Psoas muscle (tissue), 8 donors: Measurements from ENCODE around the gene LYSMD3. TPM values are rescaled to one million over a fixed set of nuclear protein-coding genes. Genes with fewer than 3 reads are reported as not detected.

Source experiments
- ATAC-seq, 4 donors: fragments of 200-7000 bp; cut with Tn5 transposase; one replicate each; pipeline ENCODE4 v1.9.1; 2020; ENCODE audit warnings: moderate library complexity in 3 of 4, mild to moderate bottlenecking in 2 of 4
- DNase-seq, 2 donors: peaks; one replicate each; pipeline ENCODE4 v3.0.0-alpha.2; 2020
- H3K27ac ChIP-seq: fragments of 200-600 bp; one replicate; pipeline ENCODE4 v1.8.0; 2022
- H3K27me3 ChIP-seq, 3 donors: fragments of 200-600 bp in 1 of 3; one replicate each; pipeline versions ENCODE4 v1.6.1 to v1.8.0; 2013 to 2022; ENCODE audit warnings: low read length in 2 of 3, mild to moderate bottlenecking in 2 of 3, moderate library complexity in 1 of 3; ENCODE audit not compliant: insufficient read depth in 3 of 3
- H3K36me3 ChIP-seq, 2 donors: fragments of 200-600 bp in 1 of 2; one replicate each; pipeline versions ENCODE4 v1.6.1 to v1.8.0; 2013 to 2022; ENCODE audit warnings: low read depth in 1 of 2, mild to moderate bottlenecking in 1 of 2, moderate library complexity in 1 of 2; ENCODE audit not compliant: insufficient read depth in 1 of 2
- H3K4me1 ChIP-seq: fragments of 200-600 bp; one replicate; pipeline ENCODE4 v1.8.0; 2022
- H3K4me3 ChIP-seq: fragments of 200-600 bp; one replicate; pipeline ENCODE4 v1.8.0; 2022; ENCODE audit warnings: mild to moderate bottlenecking
- H3K9me3 ChIP-seq: fragments of 200-600 bp; one replicate; pipeline ENCODE4 v1.8.0; 2022
- CTCF ChIP-seq: fragments of 200-600 bp; IDR thresholded peaks from one replicate; pipeline ENCODE4 v1.8.0; 2022; ENCODE audit warnings: antibody characterized with exemption
- WGBS, 3 donors: extraction: QIAGEN DNeasy Blood & Tissue Kit; methylation state at CpG; one replicate each; pipeline versions ENCODE4 v1.1.6 to v1.1.7; 2013; 5-methylcytosine and 5-hydroxymethylcytosine counted together
- intact Hi-C, 2 donors: fragments of 100-400 bp; cut with DNase I; formaldehyde crosslinking; loops; one replicate each; pipeline versions ENCODE4 v1.11.0 to v1.14.2; 2022
- polyA plus RNA-seq, 3 donors: library from polyadenylated mRNA; stranded (reverse); fragments of 200-250 nt; gene quantifications; one replicate each; pipeline ENCODE4 v1.2.3, GENCODE V29; 2013
- total RNA-seq, 4 donors: library from RNA; stranded (reverse); fragmentation: NEBNext Ultra II Directional in 2 of 4; extraction: Animal tissue kit (Norgen Biotek cat#: 25700) in 2 of 4; gene quantifications; one replicate each; pipeline versions ENCODE4 v1.2.1 to v1.2.4, GENCODE V29; 2021 to 2023
- donor health status: healthy with polysubstance abuse.
- donor health status: DM: no; HTN: no; CAD: no; lungs with moderate emphysema.
- donor health status: Bipolar disorder and iron deficiency.
- donor health status: healthy.
- donor health status: DM: yes; HTN: yes; CAD: no.
- donor health status: DM: no; HTN: no; CAD: no.
- donor health status: DM: no; HTN: no; CAD: no.
- donor health status: DM: yes; HTN: yes; CAD: no.

The LYSMD3 gene
- total and polyA plus RNA-seq, 7 donors = 8.9 to 21.3 (median 14.1) TPM

- ATAC-seq (no peak), DNase-seq (no peak)
- no peak overlapping the region for H3K4me3 ChIP-seq
Observed at GRCh38 chr5:90549729-90550275, 20.4 kb upstream of the LYSMD3 start.

GRCh38 chr5:90549223-90549622 is 19.8 kb upstream of the LYSMD3 start:
- Histone ChIP-seq H3K9me3 (no peaks in the 10 kb centered on the region), H3K27me3 (peaks cover 0 to 6% (median 6%) of the 10 kb centered on the region in 3 donors), H3K36me3 (no peaks in the 10 kb centered on the region), H3K4me3 (no peak overlapping the region), H3K4me1 (no peaks in the 10 kb centered on the region), H3K27ac (no peak overlapping the region)
- no peak for TF ChIP-seq CTCF
- DNase-seq = no peak
- intact Hi-C loops = no loop called here
- no peak for ATAC-seq

More at GRCh38 chr5:90549729-90550275, 20.4 kb upstream of the LYSMD3 start:
- TF ChIP-seq CTCF = no peak
- intact Hi-C loops = no loop called here
- H3K36me3 ChIP-seq = no peaks in the 10 kb centered on the region
- H3K4me1 ChIP-seq = no peaks in the 10 kb centered on the region
- no peak overlapping the region for H3K27ac ChIP-seq
- H3K9me3 ChIP-seq = no peaks in the 10 kb centered on the region
- peaks cover 0 to 7% (median 5%) of the 10 kb centered on the region in 3 donors for H3K27me3 ChIP-seq
- 81 to 95% (median 89%) methylated on average over 2 of the region's 2 CpGs for WGBS, 3 donors

- peak in 1 of 4 donors; percentile 60 for ATAC-seq
- Histone ChIP-seq H3K36me3 (no peaks in the 10 kb centered on the region), H3K4me3 (peak overlapping the region; percentile 5), H3K27me3 (peaks cover 0 to 10% (median 6%) of the 10 kb centered on the region in 3 donors), H3K9me3 (no peaks in the 10 kb centered on the region), H3K4me1 (no peaks in the 10 kb centered on the region), H3K27ac (no peak overlapping the region)
- DNase-seq = no peak
- intact Hi-C loops = no loop called here
- no peak for TF ChIP-seq CTCF
- 17 to 21% (median 21%) methylated on average over 5 of the region's 5 CpGs for WGBS, 3 donors
Observed at GRCh38 chr5:90548069-90548593, 18.7 kb upstream of the LYSMD3 start.

GRCh38 chr5:90547072-90547536 is 17.7 kb upstream of the LYSMD3 start:
- Histone ChIP-seq H3K4me1 (no peaks in the 10 kb centered on the region), H3K4me3 (no peak overlapping the region), H3K27me3 (peaks cover 0 to 10% (median 6%) of the 10 kb centered on the region in 3 donors), H3K27ac (no peak overlapping the region), H3K36me3 (no peaks in the 10 kb centered on the region), H3K9me3 (no peaks in the 10 kb centered on the region)
- DNase-seq = no peak
- no peak for TF ChIP-seq CTCF
- intact Hi-C loops = no loop called here
- 70 to 81% (median 79%) methylated on average over 1 of the region's 1 CpG for WGBS, 3 donors
- ATAC-seq = no peak
